ENCODE data around the gene CEP104. TPM values are rescaled to one million over a fixed set of nuclear protein-coding genes. Genes with fewer than 3 reads are reported as not detected.

Gene CEP104
- polyA plus RNA-seq, 2 of the 4 experiments (the other 2 are of a cell fraction), result 14.5 to 28.8 TPM

- Histone ChIP-seq H3K4me1 (no peaks in the 10 kb centered on the region), H3K9me3 (no peaks in the 10 kb centered on the region), H3K4me3 (no peak overlapping the region), H3K4me2 (no peak overlapping the region), H3K27ac (no peak overlapping the region)
- ATAC-seq (no peak), DNase-seq (ENCODE audit: low read depth in 1 of 2, low spot score in 1 of 2) (no peak), FAIRE-seq (no peak)
- WGBS (ENCODE audit: missing lambda C conversion rate), result 91% methylated on average over 20 of the region's 26 CpGs
- ChIA-PET POLR2A (interaction anchor here (0.9 kb wide), 1 partner anchor 8 kb away, joined by 4 read pairs; the partner anchor contains the start of gene LRRC47), CTCF (interaction anchor here (1.1 kb wide), 1 partner anchor 8 kb away, joined by 3 read pairs; the partner anchor contains the start of gene LRRC47)
- TF ChIP-seq BHLHE40 (IDR thresholded peaks at IDR 0.05; ENCODE audit: low read depth, low read length) (no peak), ZC3H11A (IDR thresholded peaks at IDR 0.05) (no peak), RFX5 (IDR thresholded peaks at IDR 0.05) (no peak), JUNB (IDR thresholded peaks at IDR 0.05) (no peak), NR3C1 (IDR thresholded peaks at IDR 0.05) (no peak), RNF2 (IDR thresholded peaks at IDR 0.05; ENCODE audit: borderline replicate concordance, low read depth) (no peak), SMC3 (IDR thresholded peaks at IDR 0.05) (no peak)
- TF ChIP-seq, protein P1, sequence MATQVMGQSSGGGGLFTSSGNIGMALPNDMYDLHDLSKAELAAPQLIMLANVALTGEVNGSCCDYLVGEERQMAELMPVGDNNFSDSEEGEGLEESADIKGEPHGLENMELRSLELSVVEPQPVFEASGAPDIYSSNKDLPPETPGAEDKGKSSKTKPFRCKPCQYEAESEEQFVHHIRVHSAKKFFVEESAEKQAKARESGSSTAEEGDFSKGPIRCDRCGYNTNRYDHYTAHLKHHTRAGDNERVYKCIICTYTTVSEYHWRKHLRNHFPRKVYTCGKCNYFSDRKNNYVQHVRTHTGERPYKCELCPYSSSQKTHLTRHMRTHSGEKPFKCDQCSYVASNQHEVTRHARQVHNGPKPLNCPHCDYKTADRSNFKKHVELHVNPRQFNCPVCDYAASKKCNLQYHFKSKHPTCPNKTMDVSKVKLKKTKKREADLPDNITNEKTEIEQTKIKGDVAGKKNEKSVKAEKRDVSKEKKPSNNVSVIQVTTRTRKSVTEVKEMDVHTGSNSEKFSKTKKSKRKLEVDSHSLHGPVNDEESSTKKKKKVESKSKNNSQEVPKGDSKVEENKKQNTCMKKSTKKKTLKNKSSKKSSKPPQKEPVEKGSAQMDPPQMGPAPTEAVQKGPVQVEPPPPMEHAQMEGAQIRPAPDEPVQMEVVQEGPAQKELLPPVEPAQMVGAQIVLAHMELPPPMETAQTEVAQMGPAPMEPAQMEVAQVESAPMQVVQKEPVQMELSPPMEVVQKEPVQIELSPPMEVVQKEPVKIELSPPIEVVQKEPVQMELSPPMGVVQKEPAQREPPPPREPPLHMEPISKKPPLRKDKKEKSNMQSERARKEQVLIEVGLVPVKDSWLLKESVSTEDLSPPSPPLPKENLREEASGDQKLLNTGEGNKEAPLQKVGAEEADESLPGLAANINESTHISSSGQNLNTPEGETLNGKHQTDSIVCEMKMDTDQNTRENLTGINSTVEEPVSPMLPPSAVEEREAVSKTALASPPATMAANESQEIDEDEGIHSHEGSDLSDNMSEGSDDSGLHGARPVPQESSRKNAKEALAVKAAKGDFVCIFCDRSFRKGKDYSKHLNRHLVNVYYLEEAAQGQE (IDR thresholded peaks at IDR 0.05), result no peak
Observed at GRCh38 chr1:3787745-3788605, 69.0 kb downstream of the CEP104 start.

GRCh38 chr1:3787349-3787715, 69.7 kb downstream of the CEP104 start:
- Histone ChIP-seq H3K27ac (no peak overlapping the region), H3K4me3 (no peak overlapping the region), H3K9me3 (no peaks in the 10 kb centered on the region), H3K4me1 (no peaks in the 10 kb centered on the region), H3K4me2 (no peak overlapping the region)
- no peak for DNase-seq (ENCODE audit: low read depth in 1 of 2, low spot score in 1 of 2)
- no peak for FAIRE-seq
- 96% methylated on average over 9 of the region's 10 CpGs for WGBS (ENCODE audit: missing lambda C conversion rate)
- CTCF ChIA-PET, result interaction anchor here (1.1 kb wide), 1 partner anchor 9 kb away, joined by 3 read pairs; the partner anchor contains the start of gene LRRC47
- no peak for ATAC-seq
- POLR2A ChIA-PET, result interaction anchor here (0.9 kb wide), 1 partner anchor 9 kb away, joined by 4 read pairs; the partner anchor contains the start of gene LRRC47
- TF ChIP-seq TFCP2L1 (CRISPR knock-in tag; IDR thresholded peaks at IDR 0.05) (no peak), RARB (CRISPR knock-in tag; IDR thresholded peaks at IDR 0.05) (no peak), CHD4 (IDR thresholded peaks at IDR 0.05; ENCODE audit: borderline replicate concordance) (no peak), FOXS1 (CRISPR knock-in tag; IDR thresholded peaks at IDR 0.05) (no peak), CBX8 (IDR thresholded peaks at IDR 0.05) (no peak), HOXA7 (CRISPR knock-in tag; IDR thresholded peaks at IDR 0.05) (no peak), ZSCAN20 (CRISPR knock-in tag; IDR thresholded peaks at IDR 0.05) (no peak), FOSL2 (IDR thresholded peaks at IDR 0.05) (no peak), FOSL2 (CRISPR knock-in tag; IDR thresholded peaks at IDR 0.05) (no peak), HDAC2 (IDR thresholded peaks at IDR 0.05) (no peak), BHLHE40 (IDR thresholded peaks at IDR 0.05; ENCODE audit: low read depth, low read length) (no peak), HOXB5 (CRISPR knock-in tag; IDR thresholded peaks at IDR 0.05) (no peak), RNF2 (IDR thresholded peaks at IDR 0.05; ENCODE audit: borderline replicate concordance, low read depth) (no peak), MAFK (IDR thresholded peaks at IDR 0.05; ENCODE audit: partially characterized antibody) (no peak), CHD2 (IDR thresholded peaks at IDR 0.05; ENCODE audit: low read length, partially characterized antibody) (no peak)
- TF ChIP-seq, protein P2, sequence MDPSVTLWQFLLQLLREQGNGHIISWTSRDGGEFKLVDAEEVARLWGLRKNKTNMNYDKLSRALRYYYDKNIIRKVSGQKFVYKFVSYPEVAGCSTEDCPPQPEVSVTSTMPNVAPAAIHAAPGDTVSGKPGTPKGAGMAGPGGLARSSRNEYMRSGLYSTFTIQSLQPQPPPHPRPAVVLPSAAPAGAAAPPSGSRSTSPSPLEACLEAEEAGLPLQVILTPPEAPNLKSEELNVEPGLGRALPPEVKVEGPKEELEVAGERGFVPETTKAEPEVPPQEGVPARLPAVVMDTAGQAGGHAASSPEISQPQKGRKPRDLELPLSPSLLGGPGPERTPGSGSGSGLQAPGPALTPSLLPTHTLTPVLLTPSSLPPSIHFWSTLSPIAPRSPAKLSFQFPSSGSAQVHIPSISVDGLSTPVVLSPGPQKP (IDR thresholded peaks at IDR 0.05; ENCODE audit: low read depth, low read length), result no peak
